GM21576 (cell line): ENCODE data around the gene UBAP2L.
"Not testable (repeated sequence)": the region's sequence is repeated elsewhere in the genome, so short reads cannot be mapped to it uniquely, and the experiment has no call there.

Experiments used
- ATAC-seq: cut with Tn5 transposase; IDR thresholded peaks from one replicate; pipeline ENCODE4 v1.9.1; 2021; ENCODE audit warnings: mild to moderate bottlenecking, moderate library complexity; ENCODE audit not compliant: unreplicated experiment

The UBAP2L gene

GRCh38 chr1:154307670-154308270 is 87.0 kb downstream of the UBAP2L start:
- not testable (repeated sequence) for ATAC-seq

DNA sequence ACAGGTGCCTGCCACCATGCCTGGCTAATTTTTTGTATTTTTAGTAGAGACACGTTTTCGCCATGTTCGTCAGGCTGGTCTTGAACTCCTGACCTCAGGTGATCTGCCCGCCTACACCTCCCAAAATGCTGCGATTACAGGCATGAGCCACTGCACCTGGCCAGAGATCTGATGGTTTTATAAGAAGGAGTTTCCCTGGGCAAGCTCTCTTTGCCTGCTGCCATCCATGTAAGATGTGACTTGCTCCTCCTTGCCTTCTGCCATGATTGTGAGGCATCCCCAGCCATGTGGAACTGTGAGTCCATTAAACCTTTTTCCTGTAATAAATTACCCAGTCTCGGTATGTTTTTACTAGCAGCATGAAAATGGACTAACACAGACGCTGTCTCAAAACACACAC is 88.4 kb downstream of the UBAP2L start:
- ATAC-seq = not testable (repeated sequence)

GRCh38 chr1:154312229-154313065 is 91.7 kb downstream of the UBAP2L start:
- ATAC-seq = not testable (repeated sequence)

GRCh38 chr1:154313066-154313356 is 92.3 kb downstream of the UBAP2L start:
- ATAC-seq = no peak

DNA sequence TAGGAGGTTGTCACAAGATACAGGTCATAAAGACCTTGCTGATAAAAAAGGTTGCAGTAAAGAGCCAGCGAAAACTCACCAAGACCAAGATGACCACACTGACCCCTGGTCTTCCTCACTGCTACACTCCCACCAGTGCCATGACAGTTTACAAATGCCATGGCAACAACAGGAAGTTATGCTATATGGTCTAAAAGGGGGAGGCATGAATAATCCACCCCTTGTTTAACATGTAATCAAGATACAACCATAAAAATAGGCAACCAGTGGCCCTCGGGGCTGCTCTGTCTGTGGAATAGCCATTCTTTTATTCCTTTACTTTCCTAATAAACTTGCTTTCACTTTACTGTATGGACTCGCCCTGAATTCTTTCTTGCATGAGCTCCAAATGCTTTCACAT is 93.5 kb downstream of the UBAP2L start:
- not testable (repeated sequence) for ATAC-seq

DNA sequence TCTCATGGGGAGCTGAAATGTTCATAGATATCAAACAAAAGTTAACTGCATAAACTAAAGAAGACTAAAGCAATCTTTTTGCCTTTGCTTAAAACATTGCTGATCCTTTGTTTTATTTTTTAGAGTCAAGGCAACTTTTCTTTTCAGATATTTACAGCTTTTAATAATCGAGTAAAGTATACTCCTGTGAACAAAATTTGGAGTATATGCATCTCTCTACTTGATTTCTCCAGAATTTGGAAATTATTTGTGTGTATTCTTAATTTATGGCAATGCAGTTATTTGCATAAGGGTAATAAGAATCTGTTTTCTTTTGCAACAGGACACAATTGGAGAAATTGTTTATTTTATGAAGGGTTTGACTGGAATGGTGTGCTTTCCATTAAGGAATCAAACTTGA is 95.9 kb downstream of the UBAP2L start:
- no peak for ATAC-seq

GRCh38 chr1:154318386-154318785 is 97.6 kb downstream of the UBAP2L start:
- no peak for ATAC-seq
